CD4-positive, alpha-beta T cell treated with Interferon gamma for 1 hour (primary cell): ENCODE data around the gene INSRR.

Experiments used
- DNase-seq: peaks from one replicate; pipeline ENCODE4 v3.0.0-alpha.2; 2020

Gene INSRR

DNA sequence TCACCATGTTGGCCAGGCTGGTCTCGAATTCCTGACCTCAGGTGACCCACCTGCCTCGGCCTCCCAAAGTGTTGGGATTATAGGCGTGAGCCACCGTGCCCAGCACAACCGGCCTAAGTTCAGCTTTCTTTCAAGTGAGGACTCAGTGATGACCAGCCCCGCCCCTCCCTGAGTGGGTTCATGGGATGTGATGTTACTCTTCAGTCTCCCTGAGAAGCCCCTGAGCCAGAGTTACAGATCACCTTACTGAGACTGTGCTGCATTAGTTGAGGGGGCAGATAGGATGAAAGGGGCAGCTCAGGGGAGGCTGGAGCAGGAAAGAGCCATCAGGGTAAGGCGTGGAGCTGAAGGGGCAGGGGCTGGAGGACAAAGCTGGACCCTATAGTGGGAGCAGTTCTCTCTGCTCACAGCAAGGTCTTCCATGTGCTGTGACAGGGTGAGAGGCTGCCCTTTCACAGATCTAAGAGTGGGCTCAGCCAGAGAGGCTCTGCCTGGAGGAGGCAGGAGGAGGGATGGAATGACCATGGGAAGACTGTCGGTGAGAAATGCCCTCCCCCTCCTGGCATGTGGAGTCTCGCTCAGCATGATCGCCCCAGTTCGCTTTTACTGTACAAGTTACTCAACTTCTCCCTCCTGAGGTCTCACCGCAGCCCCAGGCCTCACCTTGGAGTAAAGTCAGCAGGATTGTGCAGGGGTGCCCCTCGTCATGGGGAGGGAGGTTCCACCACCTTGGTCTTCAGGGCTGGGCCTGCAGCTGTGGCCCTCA lies 55.6 kb downstream of the INSRR start:
- no peak for DNase-seq

DNA sequence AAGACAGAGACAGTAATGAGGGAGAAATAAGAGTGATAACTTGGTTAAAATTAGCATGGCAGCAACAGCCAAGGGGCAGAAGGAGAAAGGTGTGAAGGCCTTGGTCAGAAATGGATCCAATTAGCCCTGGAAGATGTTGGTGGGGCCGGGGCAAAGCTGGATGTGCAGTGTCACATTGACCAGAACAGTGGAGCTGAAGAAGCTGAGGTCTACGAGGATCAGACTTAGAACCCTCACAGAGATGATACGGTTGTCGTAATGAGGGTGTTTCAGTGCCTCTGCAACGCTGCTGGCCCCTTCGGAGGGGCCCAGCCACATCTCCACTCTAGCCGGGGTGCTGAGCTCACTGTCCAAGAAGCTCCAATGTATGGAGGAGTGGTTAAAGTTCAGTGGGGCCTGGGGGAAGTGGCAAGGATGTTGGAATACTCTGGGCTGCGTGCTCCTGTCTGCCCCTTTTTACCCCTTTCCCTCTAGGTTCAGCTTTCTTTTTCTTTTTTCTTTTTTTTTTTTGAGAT lies 56.4 kb downstream of the INSRR start:
- no peak for DNase-seq

DNA sequence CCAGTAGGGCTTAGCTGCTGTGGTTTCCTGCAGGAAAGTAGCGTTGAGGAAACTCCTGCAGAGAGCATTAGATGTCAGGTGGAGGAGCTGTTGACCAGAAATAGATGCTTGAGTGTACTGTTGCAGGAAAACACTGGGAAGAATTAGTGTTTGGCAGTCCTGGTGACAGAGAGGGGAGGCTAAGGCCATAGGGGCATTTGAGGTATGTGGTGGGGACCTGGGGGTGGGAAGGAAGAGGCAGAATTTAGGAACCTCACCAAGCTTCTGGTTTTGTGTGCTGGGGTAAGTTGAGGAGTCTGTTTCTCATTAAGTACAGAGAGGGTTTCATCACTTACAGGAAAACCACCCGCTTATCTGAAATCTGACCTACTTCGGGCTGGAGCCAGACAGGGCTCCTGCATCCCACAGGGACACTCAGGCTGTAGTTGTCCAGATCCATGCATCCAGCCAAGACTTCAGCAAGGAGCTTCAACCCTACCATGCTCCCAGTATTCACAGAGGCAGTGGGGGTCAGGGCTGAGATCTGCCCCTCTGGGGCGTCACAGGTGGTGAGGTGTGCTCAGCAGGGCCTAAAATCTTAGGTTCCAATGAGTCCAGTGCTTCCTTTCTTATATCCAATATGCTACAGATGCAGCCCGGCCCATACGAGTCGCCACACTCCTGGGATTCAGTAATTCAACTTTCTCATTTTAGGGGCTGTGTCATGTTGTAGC lies 57.4 kb downstream of the INSRR start:
- no peak for DNase-seq

DNA sequence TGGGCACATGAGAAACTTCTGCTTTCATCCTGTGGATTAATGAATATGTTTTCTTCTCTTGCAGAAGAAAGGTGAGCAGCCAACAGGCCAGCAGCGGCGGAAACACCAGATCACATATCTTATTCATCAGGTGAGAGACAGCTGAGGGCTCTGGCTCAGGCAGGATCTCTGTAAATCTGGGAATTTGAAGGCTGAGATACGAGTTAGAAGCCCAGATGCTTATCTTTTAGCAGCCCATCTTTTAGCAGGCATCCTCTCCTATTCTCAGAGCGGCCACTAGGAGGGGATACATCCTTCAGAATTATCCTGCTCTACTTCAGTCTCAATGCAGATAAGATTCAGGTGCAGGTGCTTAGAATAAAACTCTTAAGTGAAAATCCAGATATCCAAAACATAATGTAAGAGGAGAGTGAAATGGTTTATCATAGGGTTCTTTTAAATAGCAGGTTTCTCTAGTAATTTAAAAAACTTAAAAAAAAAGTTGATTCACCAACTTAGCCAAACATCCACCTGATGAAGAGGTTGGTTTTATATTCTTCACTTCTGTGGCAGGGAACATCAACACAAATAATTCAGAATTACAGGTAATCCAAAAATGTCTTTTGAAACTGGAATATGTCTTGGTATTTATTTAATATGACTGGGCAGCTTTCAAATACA lies 61.6 kb downstream of the INSRR start:
- peak; percentile 47 for DNase-seq

DNA sequence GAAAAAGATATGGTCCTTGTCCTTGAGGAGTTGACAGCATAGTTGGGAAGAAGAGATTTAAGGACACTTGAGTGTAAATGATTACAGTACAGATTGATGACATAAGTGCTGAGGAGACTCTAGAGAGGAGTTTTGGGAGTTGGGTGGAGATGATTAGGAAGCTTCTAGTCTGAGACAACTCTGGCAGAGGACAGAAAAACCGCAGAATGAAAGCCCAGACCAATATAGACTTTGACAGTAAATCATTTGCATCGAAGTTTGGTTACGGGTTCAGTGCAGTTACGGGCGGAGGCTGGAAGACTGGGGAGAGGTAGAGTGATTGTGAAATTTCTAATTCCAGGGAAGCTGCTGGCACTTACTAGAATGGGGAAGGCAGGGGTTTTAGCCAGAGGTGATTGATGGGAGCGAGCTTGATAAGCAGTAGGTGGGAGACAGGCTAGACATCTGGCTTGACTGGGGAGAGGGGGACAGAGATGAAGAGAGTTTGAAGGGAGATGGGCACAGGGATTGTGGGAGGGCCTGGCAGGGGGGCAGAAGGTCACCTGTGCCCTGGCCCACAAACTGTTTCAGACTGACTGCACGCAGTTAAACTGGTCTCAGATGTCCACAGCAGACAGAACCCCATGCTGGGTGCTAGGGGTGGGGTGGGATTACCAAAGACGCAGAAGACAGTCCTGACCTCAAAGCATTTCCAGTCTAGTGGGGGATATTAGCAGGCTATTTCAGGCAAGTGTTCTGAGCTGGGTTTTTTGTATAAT lies 62.4 kb downstream of the INSRR start:
- DNase-seq = no peak

DNA sequence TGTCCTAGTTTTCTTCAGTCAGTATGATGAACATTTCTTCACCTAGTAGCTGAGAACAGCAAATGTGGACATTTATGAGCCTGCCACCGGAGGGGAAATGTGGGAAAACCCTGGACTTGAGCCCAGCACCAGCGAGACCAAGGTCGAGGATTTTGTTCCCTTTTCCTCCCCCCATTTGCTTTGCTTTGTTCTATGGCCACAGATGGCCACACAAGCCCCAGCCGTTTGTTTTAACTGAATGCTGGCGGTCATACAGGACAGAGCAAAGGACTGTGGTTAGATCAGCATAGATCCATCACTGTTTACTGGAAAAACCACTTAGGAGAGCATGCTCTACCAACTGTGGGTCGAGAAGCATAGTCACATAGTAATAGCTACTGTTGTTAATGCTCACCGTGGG lies 63.1 kb downstream of the INSRR start:
- DNase-seq = no peak

DNA sequence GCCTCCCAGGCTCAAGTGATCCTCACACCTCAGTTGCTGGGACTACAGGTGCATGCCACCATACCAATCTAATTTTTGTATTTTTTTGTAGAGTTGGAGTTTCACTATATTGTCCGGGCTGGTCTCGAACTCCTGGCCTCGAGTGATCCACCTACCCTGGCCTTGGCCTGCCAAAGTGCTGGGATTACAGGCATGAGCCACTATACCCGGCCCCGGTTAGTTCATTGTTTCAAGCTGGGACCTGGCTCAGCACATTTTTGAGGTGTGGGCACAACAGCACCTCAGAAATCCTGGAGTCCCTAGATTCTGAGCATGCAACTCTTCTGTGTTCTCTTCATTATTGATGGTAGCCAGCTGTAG lies 63.6 kb downstream of the INSRR start:
- no peak for DNase-seq

DNA sequence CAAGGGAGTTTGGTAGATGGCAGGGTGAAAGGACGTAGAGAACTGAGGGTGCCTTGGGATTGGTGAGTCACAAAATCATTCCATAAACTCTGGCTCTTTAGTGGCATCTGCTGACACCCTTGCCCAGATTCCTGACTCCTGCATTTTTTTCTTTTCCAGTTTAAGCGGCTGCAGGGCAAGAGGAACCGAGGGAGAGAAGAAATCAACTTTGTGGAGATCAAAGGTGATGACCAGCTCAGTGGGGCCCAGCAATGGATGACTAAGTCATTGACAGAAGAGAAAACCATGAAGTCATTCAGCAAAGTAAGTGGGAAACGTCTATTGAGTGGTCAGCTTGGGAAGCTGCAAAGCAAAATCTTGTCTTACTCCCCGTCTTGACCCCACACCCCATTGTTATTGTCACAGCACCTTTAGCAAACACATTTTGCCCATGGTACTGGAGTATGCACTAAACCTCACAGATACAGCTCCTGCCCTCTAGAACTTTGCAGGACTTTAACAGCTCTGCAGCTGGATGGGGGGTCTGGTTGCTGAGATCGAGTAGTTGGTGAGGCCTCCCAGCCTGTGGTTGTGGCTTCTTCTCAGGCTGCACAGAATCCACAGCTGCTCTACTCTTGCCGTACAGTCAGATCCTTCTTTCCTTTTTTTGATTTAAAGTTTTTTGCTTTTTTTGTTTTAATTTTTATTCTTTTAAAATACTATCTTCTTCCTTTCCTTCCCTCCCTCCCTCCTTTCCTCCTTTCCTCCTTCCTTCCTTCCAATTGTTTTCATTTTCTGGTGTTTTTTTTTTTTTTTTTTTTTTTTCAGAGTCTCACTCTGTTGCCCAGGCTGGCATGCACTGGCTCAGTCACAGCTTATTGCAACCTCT lies 64.2 kb downstream of the INSRR start:
- no peak for DNase-seq
